ENCODE results near the gene MBD3L2B.
"Not testable (repeated sequence)": the region's sequence is repeated elsewhere in the genome, so short reads cannot be mapped to it uniquely, and the experiment has no call there.

Gene MBD3L2B

DNA sequence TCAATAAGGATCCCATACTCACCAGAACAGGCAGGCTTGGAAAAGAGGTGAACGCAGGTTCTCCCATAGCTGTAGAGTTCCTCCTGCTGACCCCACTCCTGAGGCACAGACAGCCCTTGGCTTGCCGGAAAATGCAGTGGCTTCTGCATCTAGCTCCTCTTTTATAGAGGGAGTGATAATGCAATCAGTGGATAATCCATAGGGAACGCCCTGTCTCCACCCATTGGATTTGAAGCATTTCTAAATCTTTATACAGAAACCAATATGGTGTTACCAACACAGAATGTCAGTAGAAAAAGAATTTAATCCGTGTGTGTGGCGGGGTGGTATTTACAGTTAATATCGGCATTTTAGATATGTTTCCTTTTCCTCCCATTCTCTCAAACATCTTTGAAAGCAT lies at the start of gene MBD3L2B:
Gene MBD3L2B, minus strand, starts transcription at position 101 of the 400 bp plus-strand sequence. Its CDS starts 34 bp downstream, at position 67.
- DNase-seq: not testable (repeated sequence)

DNA sequence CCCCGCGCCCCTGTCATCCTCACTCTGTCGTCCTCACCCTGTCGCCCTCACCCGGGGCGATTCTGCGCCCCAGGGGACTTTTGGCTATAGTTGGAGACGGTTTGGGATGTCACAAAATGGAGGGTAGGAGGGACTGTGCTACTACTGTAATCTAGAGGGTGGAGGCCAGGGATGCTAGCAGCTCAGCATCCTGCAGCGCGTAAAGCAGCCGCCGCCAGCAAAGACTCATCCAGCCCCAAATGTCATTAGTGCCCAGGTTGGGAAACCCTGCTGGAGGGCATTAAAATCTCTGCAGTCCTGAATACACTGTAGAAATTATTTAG lies 48.6 kb upstream of the MBD3L2B start:
- DNase-seq: no peak

DNA sequence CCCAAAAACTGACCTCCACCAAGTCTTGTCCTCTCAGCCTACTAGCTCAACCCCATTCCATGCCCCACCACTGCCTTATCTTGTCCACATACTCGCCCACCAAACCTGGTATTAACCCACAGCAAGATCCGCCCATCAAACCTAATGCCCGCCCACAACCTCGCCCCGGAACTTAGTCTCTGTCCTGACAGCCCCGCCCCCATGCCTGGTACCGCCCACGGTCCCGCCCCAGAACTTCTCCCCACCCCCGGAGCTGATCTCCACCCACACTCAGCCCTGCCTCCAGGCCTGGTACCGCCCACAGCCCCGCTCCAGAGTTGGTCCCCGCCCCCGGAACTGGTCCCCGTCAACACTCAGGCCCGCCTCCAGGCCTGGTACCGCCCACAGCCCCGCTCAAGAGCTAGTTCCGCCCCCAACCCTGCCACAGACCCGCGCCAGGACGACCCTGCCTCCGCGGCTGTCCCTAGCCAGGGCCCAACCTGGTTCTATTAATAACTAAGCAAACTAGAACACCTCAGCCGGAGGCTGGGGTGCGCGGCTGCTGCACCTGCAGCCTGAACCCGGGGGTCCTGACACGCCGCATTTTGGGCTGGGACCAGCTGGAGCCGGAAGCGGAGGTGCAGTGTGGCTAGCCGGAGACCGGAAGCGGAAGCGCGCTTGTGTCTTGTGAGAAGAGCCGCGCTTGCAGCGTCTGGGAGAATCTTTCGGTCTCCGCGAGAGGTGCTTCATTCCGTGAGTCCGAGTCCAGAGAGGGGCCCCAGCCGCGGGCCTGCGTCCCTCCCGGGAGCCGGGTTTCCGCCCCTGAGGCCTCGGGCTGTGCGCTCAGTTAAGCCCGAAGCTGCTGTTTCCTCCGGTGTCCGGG lies 48.0 kb upstream of the MBD3L2B start, which contains the start of gene ZNF557:
Gene ZNF557, plus strand, starts transcription at position 662 of the 862 bp plus-strand sequence. CDS start 5,372 bp downstream, outside the sequence.
- DNase-seq: peak; percentile 94 to 96

DNA sequence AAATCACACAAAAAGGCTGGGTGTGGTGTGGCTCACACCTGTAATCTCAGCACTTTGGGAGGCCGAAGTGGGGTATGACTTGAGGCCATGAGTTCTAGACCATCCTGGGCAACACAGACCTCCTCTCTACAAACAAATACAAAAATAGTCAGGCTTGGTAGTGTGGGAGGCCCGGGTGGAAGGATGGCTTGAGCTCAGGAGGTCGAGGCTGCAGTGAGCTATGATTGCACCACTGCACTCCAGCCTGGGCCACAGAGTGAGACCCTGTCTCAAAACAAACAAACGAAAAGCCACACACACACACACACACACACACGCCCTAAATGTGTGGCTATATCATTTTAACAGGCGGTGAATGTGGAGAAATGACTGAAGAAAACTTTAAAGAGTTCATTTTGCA lies 47.4 kb upstream of the MBD3L2B start:
- DNase-seq: no peak

DNA sequence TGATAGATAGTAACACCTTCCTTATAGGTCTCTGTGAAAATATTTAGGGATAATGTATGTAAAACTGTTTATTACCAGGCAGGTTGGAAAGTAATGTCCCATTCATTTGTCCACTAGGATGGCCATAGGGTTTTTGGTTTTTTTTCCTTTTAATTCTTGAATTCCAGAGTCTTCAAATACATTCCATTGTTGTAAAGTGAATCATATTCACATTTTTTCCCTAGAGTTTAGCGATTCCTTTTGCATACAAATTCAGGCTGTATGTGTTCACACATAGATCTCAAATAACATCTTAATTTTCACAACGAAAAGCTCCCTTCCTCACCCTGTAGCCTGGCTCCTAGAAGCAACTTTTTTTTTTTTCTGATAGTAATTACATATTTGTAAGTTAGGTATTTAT lies 46.5 kb upstream of the MBD3L2B start:
- DNase-seq: no peak

DNA sequence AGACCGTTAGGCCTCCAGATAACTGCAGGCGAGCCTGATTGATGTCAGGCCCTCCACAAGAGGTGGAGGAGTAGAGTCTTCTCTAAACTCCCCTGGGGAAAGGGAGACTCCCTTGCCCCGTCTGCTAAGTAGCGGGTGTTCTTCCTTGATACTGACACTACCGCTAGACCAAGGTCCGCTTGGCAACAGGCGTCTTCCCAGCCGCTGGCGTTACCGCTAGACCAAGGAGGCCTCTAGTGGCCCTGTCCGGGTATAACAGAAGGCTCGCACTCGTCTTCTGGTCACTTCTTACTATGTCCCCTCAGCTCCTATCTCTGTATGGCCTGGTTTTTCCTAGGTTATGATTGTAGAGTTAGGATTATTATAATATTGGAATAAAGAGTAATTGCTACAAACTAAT lies 45.9 kb upstream of the MBD3L2B start:
- not testable (repeated sequence) for DNase-seq

DNA sequence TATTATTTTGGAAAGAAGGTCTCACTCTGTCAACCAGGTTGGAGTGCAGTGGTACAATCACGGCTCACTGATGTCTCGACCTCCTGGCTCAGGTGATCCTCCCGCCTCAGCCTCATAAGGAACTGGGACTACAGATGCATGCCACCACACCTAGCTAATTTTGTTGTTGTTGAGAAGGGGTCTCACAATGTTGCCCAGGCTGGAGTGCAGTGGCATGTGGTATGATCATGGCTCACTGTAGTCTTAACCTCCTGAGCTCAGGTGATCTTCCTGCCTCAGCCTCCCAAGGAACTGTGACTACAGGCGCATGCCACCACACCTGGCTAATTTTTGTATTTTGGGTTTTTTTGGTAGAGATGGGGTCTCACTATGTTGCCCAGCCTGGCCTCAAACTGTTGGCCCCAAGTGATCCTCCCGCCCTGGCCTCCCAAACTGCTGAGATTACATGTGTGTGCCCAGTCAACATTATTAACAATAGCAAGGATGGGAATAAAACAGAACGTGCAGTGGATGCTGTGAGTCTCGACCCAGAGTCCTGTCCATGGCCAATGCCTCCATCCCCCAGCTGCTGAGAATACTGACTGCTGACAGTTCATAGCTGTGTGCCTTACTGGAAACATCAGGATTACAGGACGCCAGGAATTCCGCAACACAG lies 42.7 kb upstream of the MBD3L2B start:
- DNase-seq: no peak

DNA sequence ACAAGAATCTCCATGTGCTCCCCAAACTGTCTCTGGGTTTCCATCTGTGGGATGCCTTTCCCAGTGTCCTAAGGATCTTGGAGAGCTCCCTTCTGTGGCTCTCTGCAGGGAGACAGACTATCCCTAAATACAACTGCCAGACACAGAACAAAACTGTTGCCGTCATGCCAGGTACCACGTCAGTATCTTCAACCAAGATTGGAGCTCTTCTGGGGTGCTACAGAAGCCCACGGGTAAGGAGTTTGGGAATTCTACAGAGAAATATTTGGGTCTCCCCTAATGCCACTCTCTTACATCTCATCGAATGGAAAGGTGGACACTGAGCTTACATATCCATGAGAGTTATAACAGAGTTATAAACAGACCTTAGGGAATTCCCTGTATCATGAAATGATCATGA lies 42.1 kb upstream of the MBD3L2B start:
- DNase-seq: no peak

DNA sequence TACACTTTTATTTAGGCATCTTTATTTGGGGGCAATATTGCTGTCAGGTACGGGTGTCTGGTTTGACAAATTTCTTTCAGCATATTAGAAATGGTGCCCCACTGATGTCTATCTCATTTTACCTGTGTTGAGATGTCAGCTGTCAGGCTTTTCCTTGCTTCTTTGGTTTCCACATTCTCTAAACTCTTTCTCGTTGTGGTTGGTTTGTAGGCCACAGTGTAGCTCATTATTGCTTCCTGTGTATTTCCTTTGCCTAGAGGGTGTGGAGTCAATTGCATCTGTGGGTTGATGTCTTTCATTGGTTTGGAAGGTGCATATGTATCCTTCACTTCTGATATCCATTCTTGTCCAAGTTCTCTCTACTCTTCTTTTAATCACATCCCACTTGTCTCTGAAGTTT lies 38.7 kb upstream of the MBD3L2B start:
- DNase-seq: not testable (repeated sequence)

DNA sequence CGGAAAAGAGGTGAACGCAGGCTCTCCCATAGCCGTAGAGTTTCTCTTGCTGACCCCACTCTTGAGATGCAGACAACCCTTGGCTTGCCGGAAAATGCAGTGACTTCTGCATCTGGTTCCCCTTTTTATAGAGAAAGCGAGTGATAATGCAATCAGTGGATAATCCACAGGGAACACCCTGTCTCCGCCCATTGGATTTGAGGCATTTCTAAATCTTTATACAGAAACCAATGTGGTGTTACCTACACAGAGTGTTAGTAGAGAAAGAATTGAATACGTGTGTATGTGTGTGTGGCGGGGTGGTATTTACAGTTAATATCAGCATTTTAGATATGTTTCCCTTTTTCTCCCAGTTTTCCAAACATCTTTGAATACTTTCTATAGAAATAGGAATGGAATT lies 37.3 kb upstream of the MBD3L2B start, which contains the start of gene MBD3L3:
Gene MBD3L3, minus strand, starts transcription at position 101 of the 400 bp plus-strand sequence. Its CDS starts 71 bp downstream, at position 30.
- not testable (repeated sequence) for DNase-seq

DNA sequence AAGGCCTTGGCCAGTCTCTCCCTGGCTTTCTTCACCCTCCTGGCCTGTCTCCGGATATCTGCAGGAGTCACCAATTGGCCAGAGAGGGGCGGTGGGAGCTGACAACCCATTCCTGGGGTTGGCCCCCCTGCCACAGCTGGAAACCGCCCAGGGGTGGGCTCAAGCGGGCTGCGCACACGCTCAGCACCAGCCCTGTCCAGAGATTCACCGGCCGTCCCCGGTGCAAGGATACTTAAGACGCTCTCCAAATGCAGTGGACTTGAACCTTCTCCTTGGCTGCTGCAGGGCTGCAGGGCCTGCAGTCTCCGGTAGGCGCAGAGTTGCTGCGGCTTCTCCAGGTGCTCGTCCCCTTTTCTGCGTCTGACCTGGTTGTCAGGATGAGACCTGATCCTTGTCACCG lies 35.1 kb upstream of the MBD3L2B start:
- not testable (repeated sequence) for DNase-seq

DNA sequence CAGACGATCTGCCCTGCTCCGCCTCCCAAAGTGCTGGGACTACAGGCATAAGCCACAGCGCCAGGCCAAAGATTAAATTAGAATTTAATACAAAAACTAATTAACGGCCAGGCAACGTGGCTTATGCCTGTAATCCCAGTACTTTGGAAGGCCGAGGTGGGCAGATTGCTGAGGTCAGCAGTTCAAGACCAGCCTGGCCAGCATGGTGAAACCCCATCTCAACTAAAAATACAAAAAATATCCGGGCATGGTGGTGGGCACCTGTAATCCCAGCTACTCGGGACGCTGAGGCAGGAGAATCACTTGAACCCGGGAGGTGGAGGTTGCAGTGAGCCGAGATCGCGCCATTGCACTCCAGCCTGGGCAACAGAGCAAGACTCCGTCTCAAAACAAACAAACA lies 34.4 kb upstream of the MBD3L2B start:
- DNase-seq: not testable (repeated sequence)

DNA sequence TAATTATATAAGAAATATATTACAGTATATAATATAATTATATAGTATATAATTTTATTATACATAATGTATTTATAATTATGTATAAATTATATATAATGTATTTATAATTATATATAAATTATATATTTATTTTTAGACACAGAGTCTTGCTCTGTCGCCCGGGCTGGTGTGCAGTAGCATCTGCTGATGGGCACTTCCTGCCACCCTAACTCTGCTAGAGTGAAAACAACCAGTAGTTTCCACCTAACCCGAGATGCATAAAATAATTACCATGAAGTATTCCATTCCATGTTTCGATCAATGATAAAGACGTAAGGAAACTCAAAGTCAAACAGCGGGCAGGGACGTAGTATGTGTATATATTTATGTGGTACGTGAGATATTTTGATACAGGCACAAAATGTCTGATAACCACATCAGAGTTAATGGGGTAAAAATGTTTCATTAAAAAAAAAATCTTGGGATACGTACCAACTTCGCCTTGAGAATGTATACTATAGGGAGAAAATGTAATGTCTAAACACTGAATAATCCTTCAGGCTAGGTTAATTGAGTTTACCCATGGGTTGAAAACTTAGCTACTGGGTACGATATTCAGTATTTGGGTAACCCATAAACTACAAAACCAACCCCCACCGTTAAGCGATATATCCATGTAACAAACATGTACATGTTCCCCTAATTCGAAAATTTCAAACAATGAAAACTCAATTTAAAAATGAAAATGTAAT lies 33.6 kb upstream of the MBD3L2B start:
- DNase-seq: not testable (repeated sequence)

DNA sequence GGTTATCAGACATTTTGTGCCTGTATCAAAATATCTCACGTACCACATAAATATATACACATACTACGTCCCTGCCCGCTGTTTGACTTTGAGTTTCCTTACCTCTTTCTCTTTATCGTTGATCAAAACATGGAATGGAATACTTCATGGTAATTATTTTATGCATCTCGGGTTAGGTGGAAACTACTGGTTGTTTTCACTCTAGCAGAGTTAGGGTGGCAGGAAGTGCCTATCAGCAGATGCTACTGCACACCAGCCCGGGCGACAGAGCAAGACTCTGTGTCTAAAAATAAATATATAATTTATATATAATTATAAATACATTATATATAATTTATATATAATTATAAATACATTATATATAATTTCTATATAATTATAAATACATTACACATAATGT lies 31.7 kb upstream of the MBD3L2B start:
- not testable (repeated sequence) for DNase-seq

DNA sequence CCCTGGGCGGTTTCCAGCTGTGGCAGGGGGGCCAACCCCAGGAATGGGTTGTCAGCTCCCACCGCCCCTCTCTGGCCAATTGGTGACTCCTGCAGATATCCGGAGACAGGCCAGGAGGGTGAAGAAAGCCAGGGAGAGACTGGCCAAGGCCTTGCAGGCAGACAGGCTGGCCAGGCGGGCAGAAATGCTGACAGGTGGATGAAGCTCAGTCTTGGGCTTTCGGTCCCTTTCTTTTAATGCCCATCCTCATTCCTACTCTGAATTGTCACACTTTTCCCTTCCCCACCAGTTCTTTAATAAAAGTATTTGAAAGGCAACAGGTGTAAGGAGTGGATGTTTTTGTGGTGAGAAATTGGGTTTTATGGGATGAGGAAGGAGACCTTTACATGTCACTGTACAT lies 30.2 kb upstream of the MBD3L2B start:
- DNase-seq: not testable (repeated sequence)

DNA sequence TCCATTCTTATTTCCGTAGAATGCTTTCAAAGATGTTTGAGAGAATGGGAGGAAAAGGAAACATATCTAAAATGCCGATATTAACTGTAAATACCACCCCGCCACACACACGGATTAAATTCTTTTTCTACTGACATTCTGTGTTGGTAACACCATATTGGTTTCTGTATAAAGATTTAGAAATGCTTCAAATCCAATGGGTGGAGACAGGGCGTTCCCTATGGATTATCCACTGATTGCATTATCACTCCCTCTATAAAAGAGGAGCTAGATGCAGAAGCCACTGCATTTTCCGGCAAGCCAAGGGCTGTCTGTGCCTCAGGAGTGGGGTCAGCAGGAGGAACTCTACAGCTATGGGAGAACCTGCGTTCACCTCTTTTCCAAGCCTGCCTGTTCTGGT lies 27.8 kb upstream of the MBD3L2B start, which contains the start of gene MBD3L2:
Gene MBD3L2, plus strand, starts transcription at position 301 of the 400 bp plus-strand sequence. Its CDS starts 53 bp downstream, at position 354.
- not testable (repeated sequence) for DNase-seq

DNA sequence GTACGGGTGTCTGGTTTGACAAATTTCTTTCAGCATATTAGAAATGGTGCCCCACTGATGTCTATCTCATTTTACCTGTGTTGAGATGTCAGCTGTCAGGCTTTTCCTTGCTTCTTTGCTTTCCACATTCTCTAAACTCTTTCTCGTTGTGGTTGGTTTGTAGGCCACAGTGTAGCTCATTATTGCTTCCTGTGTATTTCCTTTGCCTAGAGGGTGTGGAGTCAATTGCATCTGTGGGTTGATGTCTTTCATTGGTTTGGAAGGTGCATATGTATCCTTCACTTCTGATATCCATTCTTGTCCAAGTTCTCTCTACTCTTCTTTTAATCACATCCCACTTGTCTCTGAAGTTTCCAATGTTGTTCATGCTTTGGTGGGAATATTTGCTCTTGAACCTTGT lies 20.3 kb upstream of the MBD3L2B start:
- DNase-seq: not testable (repeated sequence)

DNA sequence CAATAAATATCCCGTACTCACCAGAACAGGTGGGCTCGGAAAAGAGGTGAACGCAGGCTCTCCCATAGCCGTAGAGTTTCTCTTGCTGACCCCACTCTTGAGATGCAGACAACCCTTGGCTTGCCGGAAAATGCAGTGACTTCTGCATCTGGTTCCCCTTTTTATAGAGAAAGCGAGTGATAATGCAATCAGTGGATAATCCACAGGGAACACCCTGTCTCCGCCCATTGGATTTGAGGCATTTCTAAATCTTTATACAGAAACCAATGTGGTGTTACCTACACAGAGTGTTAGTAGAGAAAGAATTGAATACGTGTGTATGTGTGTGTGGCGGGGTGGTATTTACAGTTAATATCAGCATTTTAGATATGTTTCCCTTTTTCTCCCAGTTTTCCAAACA lies 18.8 kb upstream of the MBD3L2B start, which contains the start of gene MBD3L4:
Gene MBD3L4, minus strand, starts transcription at position 101 of the 400 bp plus-strand sequence. Its CDS starts 35 bp downstream, at position 66.
- not testable (repeated sequence) for DNase-seq

DNA sequence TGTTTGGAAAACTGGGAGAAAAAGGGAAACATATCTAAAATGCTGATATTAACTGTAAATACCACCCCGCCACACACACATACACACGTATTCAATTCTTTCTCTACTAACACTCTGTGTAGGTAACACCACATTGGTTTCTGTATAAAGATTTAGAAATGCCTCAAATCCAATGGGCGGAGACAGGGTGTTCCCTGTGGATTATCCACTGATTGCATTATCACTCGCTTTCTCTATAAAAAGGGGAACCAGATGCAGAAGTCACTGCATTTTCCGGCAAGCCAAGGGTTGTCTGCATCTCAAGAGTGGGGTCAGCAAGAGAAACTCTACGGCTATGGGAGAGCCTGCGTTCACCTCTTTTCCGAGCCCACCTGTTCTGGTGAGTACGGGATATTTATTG lies 9.0 kb upstream of the MBD3L2B start, which contains the start of gene MBD3L5:
Gene MBD3L5, plus strand, starts transcription at position 301 of the 400 bp plus-strand sequence. Its CDS starts 34 bp downstream, at position 335.
- not testable (repeated sequence) for DNase-seq

DNA sequence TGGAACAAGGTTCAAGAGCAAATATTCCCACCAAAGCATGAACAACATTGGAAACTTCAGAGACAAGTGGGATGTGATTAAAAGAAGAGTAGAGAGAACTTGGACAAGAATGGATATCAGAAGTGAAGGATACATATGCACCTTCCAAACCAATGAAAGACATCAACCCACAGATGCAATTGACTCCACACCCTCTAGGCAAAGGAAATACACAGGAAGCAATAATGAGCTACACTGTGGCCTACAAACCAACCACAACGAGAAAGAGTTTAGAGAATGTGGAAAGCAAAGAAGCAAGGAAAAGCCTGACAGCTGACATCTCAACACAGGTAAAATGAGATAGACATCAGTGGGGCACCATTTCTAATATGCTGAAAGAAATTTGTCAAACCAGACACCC lies 7.6 kb upstream of the MBD3L2B start:
- DNase-seq: not testable (repeated sequence)

DNA sequence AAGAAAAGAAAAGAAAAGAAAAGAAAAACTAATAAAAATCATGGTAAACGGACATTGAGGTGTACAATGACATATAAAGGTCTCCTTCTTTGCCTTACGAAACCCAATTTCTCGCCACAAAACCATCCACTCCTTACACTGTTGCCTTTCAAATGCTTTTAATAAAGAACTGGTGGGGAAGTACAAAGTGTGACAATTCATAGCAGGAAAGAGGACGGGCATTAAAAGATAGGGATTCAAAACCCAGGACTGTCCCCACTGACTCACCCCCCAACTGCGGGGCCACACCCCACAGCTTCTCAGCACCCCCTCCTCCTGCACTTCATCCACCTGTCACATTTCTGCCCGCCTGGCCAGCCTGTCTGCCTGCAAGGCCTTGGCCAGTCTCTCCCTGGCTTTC lies 2.4 kb downstream of the MBD3L2B start:
- DNase-seq: no peak

DNA sequence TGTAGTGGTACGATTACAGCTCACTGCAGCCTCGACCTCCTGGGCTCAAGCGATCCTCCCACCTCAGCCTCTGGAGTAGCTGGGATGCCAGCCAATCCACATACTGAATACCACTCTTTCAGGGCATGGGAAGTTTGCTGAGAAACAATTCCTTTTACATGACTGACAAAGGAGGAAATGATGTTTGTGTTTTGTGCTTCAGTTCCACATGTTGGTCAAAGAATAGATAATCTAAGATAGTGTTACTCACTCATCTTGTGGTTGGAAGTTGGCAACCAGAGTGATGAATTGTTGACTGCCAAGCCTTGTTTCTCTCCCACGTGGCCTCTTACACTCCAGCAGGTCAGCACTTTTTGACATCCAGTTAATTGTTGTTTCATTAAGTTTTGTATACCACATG lies 7.6 kb downstream of the MBD3L2B start:
- no peak for DNase-seq
